HT-29 (cell line): ENCODE data around the gene CDH23. TPM values are rescaled to one million over a fixed set of nuclear protein-coding genes. Genes with fewer than 3 reads are reported as not detected.

ENCODE experiments used
- DNase-seq: peaks from one replicate; pipeline ENCODE4 v3.0.0-alpha.2; 2015; ENCODE audit warnings: low spot score
- total RNA-seq: library from RNA; depleted of rRNA; stranded (reverse); fragments of >200 nt; shearing (Covaris generic); gene quantifications from 2 replicates; pipeline ENCODE4 v1.2.3, GENCODE V29; 2014

CDH23 gene
- total RNA-seq, 1 experiment from 2014 or later, result 0.05 TPM

DNA sequence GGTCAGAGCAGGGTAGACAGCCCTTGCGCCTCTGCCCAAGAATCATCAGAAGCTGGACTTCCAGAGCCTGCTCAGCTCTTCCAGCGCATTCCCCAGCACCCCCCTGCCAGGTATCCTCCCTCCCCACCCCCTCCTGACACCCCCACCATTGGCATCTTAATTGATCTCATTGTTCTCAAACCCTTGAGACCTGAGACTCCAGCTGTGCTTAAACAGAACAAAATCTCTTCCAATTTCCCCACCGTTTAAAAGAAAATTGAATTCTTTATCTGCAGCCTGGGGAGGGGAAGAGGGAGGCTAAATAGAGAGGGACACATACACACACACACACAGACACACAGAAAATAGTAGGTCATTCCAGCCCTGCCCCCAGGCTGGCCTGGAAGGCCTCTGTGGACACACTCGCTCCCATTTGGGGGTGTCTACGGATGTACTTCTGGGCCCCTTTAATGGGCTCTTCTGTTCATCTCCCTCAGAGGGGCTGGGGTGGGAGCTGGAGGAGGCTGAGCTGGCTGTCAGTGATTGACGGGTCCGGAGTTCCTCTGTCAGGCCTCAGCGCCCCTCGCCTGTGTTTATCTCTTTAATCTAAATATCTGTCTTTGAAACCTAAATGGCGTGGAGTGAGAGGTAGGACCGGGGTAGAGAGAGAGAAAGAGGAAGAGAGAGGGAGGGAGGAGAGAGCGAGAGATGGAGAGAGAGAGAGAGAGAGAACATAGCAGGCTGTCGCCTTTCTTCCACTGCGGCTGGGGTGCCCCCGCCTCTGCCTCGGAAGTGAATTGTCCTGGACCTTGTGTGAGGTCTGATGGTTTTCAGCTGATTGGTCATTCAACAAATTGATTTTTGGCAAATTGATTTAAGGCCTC, 261.1 kb downstream of the CDH23 start:
- DNase-seq, result no peak

DNA sequence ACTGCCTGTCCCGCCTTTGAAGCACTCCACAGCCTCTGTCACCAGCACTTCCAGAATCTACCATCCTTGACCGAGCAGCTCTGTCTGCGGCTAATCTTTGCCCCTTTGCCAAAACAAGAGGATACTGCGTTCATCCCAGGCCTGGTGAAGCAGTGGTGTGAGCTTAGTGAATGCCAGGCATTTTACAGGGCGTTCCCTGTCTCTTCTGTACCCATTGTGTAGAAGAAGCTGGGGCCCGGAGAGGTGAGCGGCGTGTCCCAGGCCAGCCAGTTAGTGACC, 261.7 kb downstream of the CDH23 start:
- DNase-seq, result no peak

DNA sequence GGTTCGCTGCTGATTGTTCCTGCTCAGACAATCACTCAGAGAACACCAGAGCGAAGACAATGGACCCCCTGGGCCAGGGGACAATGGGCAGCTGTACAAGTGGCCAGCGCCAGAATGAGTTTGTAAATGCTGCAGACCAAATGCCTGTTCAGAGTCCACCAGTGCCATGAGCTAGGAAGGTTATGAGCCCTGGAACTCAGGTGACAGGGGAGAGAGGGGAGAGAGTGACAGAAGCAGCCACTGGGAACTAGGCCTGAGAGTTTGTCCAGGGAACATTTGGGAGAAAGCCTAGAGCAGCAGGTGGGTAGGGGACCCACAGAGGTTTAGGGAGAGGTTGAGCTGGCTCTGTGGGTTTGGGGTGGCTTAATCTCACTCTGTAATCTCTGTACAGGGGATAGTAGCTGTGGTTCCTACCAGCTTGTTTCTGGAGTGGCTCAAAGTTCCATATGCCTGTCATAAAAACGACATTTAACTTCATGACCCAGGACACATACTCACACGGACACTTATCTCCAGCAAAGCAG, 262.5 kb downstream of the CDH23 start:
- DNase-seq, result no peak

DNA sequence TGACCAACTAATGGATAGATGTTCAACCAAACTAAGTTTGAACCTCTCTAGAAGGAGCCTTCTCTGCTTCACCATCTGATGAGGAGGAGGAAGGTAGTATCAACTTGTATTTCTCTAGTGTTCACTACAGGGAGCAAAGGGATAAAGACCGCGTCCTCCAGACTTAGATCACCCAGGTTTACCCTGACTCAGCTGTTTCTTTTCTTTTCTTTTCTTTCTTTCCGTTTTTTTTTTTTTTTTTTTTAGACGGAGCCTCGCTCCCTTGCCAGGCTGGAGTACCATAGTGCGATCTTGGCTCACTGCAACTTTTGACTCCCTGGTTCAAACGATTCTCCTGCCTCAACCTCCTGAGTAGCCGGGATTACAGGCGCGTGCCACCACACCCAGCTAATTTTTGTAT, 263.0 kb downstream of the CDH23 start:
- no peak for DNase-seq

DNA sequence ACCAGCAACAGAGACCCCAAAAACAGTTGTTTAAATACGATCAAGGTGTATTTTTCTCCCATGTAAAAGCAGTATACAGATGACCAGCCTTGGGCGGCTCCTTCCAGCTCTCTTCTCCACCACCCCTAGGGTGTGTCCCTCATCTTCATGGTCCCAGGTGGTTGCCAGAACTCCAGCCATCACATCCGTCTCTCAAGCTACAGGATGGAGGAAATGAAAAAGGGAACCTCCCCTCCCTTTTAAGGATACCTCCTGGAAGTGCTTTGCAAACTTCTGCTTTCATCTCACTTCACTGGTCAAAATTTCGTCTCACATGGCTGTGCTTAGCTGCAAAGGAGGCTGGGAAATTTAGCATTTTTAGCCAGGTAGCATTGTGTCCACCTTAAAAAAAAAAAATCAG, 263.6 kb downstream of the CDH23 start:
- no peak for DNase-seq

DNA sequence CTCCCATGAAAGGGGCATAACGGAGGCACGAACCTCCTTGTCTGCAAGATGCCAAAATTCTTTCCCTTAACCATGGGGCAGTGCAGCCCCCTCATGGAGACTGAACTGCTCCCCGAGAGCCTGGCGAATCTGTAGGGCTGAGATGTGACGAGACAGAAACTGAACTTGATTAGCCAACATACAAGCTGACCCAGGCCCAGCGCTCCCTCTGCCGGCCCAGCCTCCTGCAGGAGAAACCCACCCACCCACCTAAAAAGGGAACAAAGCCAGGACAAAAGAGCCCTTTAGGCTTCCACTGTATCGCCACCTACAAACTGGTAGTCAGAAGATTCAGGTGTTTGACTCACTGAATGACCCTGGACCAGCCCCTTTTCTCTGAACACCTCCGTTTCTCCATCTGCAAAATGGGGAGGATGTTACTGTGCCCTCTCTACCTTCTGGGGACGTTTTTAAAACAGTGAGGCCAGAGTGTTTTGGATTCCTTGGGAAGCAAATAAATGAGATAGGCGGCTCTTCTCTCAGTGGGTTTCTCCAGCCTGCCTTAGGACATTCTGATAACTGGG, 264.4 kb downstream of the CDH23 start:
- DNase-seq, result no peak

DNA sequence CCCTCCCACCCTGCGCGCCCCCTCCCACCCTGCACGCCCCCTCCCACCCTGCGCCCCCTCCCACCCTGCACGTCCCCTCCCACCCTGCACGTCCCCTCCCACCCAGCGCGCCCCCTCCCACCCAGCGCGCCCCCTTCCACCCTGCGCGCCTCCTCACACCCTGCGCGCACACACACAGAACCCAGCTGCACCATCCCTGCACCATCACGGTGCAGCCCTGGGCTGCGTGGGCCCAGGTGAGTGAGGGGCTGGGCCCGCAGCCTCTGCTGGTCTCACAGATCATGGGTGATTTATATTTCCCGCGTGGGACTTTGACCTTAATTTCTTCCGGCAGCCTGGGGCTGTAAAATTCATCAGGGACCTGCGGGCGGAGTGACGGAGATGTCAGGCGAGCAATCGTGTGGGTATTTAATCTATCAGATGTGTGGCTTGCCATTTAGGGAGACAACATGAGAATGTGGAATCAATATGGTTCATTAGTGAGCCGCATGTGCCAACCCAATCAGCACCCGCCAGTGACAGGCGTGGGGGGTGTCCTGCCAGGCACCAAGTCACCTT, 265.1 kb downstream of the CDH23 start:
- DNase-seq, result no peak

DNA sequence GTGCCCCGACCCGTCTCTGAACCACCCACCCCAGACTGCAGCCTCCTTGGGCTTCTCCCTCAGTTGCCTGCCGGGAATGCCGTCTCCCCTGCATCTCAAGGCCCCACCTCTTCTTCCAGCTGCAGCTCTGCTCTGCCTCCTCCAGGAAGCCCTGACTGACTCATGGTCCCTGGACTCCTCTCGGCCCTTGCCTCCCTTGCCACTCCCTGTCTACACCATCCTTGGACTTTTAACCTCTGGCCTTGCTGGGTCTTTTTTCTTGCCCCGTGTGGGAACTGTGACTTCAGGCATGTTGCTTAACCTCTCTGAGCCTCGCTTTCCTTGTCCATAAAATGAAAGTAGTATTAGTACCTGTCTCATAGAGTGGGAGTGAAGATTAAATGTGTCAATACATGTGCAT, 266.6 kb downstream of the CDH23 start:
- no peak for DNase-seq

DNA sequence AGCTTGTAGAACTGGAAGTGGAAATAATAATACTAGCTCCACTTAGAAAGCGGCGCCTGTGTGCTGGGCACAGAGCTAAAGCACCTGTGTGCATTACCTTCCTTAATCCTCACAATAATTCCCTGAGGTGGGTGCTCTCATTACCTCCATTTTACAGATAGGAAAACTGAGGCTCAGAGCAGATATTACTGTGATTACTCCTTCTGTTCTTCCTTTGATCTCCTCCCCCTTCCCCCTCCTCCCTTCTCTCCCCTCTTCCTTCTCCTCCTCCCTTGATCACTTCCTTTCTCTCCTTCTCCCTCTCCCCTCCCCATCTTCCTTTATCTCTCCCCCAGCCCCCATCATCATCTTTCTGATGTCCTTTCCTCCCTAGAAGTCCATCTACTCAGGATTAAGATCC, 267.9 kb downstream of the CDH23 start:
- no peak for DNase-seq

DNA sequence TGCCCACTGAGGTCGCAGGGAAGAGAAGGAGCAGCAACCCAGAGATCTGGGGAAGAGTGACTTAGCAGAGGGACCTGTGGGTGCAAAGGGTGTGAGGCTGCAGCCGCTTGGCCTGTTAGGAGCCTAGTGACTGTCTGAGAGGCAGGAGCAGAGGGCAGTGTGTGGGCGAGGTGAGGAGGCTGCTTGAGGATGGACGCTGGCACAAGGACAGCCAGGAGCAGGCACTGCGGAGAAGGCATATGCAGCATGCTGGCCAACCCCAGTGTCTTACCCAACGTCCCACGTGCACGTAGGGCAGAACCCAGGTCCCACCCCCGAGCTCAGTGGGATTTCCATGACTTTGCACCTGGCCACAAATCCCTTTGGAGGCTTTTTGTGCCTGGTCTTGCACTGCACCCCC, 268.7 kb downstream of the CDH23 start:
- no peak for DNase-seq

DNA sequence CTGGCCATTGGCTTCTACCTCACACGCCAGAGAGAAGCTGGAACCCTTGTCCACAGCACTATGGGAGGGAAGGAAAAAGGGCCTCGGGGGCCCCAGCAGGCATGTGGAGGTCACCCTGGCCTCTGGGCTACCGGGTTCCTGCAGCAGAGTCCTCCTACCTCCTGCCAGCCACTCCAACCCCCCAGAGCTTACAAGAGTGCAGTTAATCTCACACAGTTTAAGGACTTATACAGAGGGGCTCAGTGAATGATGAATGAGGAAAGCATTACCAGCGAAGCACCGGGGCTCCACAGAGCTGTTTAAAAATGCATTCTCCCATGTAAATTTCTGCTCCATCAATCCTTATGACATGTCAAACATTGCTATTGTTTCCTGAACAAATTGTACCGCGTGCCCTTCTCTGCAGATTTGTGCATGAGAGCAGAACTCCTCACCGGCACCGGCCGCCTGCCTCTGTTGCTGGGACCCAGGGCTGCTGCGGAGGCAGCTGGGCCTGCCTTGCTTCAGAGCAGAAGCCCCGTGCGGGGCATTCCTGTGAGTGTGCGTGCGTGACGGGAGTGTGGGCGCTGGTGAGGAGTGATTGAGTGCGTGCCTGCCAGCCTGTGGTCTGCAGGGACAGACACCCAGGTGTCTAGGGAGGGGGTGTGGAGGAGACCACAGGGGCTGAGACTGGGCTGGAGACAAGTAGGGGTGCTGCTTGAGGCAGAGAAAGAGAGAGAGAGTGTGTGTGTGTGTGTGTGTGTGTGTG, 270.1 kb downstream of the CDH23 start:
- DNase-seq, result no peak

DNA sequence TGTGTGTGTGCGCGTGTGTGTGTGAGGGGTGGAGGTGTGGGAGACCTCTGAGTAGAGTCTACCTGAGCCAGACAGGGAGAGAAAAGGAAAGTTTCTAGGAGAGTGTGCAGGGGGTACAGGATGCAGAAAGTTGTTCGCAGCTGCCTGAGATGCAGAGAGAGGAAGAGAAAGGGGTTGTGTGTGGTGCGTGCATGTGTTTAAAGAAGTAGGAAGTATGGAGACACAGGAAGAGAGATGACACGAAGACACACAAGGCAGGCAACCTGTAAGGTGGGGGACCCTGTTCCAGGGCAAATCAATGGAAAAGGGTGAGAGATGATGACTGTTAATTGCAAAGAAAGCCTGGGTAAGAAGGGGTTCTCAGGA, 270.6 kb downstream of the CDH23 start:
- no peak for DNase-seq

DNA sequence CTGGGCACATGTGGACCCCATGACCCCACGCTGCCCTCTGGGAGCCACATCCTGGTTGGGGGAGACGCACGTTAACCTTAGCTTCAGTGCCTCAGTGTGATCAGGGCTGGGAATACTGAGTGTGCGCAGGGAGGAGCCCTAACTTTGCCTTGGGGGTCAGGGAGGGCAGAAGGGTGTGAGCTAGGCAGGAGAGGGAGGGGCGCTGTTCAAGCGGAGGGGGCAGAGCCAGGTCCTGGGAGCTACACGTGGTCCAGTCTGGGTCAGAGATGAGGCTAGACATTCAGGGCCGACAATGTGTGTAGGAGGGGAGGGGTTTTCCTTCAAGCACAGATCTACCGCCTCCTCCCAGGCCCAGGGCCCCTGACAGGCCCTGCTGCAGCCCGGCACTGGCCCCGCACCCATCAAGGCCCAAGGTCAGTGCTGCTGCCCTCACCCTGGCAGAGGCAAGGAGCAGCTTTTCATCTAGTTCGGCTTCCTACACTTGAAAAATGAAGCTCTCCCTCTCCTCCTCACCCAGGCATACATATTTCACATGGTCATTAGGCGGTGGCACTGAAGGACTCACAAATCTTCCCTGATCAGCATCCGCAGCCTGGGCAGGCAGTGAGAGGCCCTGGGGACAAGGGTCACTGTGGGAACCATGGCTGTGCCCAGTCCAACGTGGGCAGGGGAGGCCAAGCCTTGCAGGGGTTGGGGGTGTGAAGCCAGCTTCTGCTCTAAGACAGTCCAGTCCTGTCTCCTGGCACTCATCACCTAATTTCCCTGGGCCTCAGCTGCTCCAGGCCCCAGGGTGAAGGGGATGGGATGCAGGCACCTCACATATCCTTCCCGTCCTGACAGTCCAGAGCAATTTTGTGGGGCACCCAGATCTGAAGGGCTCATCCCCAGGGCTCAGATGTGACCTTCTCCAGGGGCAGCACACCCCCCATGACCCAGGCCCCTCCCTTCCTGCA, 275.6 kb downstream of the CDH23 start:
- DNase-seq, result no peak

DNA sequence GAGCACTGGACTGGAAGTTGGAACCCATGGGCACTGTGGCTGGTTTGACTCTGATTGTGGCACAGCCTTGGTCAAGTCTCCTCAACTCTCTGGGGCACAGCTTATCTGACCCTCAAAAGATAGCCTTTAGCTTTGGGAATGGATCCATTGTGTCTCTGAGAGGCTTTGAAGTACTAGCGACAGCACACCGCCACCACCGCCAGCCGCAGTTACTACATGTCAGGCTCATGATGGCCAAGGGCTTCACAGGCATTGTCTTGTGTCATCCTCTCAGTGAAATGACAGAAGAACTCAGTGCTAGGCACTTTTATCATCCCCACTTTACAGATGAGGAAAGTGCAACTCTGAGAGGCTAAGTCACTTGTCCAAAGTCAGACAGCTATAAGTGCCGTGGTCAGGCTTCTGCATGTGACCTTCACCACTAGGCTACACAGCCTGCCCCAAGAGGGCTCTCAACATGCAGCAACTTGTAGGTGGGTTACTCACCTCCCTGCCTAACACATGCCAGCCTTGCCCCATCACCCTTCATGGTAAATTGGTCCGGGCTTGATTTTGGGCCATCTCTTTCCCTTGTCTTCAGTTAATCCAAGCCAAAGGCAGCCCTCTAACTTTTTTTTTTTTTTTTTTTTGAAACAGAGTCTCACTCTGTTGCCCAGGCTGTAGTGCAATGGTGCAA, 278.7 kb downstream of the CDH23 start:
- no peak for DNase-seq

DNA sequence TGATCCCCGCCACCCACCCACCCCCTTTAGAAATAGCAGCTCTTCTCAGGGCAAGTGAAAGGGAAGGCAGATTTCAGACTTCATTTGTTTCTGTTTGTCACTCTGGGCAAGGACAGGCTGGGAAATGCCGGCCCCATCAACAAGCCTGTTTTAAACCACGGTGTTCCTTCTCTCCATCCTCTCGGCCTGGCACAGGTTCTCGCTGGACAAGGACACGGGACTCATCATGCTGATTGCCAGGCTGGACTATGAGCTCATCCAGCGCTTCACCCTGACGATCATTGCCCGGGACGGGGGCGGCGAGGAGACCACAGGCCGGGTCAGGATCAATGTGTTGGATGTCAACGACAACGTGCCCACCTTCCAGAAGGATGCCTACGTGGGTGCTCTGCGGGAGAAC, 280.5 kb downstream of the CDH23 start:
- DNase-seq, result no peak

DNA sequence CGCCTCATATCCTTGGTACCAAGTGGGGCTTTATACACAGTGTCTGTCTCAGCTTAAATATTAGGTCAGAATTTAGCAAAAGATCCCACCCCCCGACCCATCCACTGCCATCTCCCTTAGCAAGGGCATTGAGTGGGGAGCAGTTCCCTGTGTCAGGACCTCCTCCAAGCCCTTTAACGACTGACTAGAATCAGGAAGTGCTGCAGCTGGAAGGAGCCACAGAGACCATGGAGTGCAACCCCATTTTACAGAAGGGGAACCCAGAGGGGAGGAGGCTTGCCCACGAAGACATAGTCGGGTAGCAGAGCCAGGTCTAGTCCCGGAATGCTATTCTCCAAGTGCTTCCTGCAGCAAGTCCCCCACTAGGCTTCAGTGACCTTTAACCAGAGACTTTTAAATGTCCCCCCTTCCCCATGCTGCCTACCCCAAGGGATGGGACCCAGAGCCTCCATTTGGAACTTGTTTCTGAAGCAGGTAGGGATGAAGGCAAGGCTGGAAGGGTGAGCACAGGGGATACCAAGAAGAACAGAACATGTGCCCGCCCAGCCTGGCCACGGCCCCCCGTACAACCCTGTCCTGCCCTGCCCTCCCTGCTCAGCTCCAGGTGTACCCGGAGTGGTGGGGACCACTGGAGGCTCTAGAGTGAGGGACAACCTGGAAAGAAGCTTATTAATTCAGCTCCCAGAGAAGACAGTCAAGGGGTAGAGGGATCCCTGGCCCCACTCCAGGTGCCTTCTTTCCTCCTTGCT, 281.5 kb downstream of the CDH23 start:
- DNase-seq, result no peak

DNA sequence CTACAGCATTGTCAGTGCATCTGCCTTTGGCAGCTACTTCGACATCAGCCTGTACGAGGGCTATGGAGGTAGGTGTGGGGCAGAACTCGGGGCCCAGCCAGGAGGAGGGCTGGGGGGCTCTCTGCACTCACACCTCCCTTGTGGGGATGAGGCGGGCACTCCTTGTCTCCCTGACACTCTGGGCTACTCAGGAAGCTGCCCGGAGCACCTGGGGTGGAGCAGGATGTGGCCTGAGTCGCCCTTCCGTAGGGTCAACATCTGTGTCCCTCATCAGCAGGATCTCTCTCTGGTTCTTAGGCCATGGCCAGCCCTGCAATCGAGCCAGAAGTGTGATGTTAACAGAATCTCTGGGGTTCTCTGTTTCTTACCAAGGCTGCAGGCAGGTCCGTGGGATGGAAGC, 282.7 kb downstream of the CDH23 start:
- DNase-seq, result no peak

DNA sequence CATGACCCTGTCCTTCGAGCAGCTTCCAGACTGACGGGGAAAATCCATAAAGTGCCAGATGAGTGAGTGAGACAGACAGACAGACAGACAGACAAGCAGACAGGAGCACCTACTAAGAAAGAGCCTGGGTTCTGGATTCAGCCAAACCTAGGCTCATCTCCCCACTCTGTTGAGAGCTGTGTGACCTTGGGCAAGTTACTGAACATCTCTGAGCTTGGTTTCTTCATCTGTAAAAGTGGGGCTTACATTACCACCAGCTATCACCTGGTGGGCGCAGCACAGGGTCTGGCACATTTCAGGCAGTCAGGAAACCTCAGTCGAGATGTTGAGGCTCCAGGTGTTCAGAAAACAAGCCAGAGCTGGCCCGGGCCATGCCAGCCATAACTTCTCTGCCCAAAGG, 285.3 kb downstream of the CDH23 start:
- DNase-seq, result no peak

DNA sequence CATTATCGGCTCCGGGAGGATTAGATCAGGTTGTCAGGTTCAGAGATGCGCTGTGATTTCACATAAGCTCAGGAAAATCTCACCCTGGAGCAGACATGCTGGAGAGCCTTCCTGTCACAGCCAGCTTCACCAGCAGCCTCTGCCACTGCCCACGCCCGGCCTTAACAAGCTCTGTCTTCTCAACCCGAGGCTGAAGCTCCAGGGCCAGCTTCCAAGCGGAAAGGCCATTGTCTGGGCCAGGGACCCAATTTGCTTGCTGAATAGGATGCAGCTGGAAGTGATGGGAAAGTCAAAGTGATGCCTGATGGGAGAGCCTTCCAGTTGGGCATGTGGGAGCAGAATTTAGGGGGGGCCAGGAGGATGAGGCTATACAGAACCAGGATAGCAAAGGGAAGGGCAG, 286.6 kb downstream of the CDH23 start:
- DNase-seq, result no peak
